ENCODE measurements around the gene TLR6. TPM values are rescaled to one million over a fixed set of nuclear protein-coding genes. Genes with fewer than 3 reads are reported as not detected.

Gene TLR6
- total RNA-seq, 1 donor from 2014 or later = not detected

DNA sequence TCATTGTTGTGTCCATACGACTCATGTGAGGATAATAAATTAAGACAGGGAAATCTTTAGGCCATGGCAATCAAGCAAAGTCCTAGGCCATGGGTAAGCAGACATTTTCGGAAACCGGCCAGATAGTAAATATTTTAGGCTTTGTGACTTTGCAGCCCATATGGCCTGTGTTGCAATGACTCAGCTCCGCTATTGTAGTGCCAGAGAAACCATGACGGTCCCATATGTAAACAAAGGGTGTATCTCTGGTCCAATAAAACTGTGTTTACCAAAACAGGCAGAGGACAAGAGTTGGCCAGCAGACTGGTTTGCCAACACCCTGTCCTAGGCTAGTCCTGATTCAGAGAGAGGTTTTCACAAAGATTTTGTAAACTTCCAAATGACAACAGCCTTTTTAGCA, 16.0 kb upstream of the TLR6 start:
- Mint-ChIP-seq H3K27me3 (ENCODE audit: unreplicated experiment) (peaks cover 9% of the 10 kb centered on the region), H3K4me1 (ENCODE audit: low read depth, unreplicated experiment) (peaks cover 6% of the 10 kb centered on the region), H3K9me3 (ENCODE audit: unreplicated experiment) (no peaks in the 10 kb centered on the region), H3K4me3 (ENCODE audit: unreplicated experiment) (no peak overlapping the region), H3K36me3 (ENCODE audit: unreplicated experiment) (no peaks in the 10 kb centered on the region), H3K27ac (ENCODE audit: unreplicated experiment) (no peak overlapping the region)
- TF ChIP-seq, protein P1, sequence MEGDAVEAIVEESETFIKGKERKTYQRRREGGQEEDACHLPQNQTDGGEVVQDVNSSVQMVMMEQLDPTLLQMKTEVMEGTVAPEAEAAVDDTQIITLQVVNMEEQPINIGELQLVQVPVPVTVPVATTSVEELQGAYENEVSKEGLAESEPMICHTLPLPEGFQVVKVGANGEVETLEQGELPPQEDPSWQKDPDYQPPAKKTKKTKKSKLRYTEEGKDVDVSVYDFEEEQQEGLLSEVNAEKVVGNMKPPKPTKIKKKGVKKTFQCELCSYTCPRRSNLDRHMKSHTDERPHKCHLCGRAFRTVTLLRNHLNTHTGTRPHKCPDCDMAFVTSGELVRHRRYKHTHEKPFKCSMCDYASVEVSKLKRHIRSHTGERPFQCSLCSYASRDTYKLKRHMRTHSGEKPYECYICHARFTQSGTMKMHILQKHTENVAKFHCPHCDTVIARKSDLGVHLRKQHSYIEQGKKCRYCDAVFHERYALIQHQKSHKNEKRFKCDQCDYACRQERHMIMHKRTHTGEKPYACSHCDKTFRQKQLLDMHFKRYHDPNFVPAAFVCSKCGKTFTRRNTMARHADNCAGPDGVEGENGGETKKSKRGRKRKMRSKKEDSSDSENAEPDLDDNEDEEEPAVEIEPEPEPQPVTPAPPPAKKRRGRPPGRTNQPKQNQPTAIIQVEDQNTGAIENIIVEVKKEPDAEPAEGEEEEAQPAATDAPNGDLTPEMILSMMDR (IDR thresholded peaks at IDR 0.05; ENCODE audit: partially characterized antibody, unreplicated experiment) = no peak
- DNase-seq = no peak

DNA sequence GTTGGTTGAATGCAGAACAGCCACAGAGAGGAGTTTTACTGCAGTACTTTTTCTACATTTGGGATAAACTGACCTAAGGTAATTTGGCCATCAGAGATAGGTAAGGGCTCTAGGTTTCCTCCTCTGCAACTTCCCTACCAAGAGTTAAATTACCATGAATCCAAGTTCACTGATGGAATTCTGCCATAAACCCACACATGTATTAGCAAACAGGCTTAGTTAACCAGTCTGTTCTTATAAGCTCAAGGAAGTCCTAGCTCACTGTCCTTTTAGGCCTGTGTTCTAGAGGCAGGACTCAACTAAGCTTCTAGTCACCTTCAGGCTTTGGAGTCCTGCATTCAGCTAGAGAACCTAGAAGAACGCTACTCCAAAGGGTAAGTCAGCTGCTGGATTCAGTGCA, 15.0 kb upstream of the TLR6 start:
- TF ChIP-seq, protein P1 (IDR thresholded peaks at IDR 0.05; ENCODE audit: partially characterized antibody, unreplicated experiment) = no peak
- Mint-ChIP-seq H3K9me3 (ENCODE audit: unreplicated experiment) (no peaks in the 10 kb centered on the region), H3K27me3 (ENCODE audit: unreplicated experiment) (peaks cover 11% of the 10 kb centered on the region), H3K4me3 (ENCODE audit: unreplicated experiment) (no peak overlapping the region), H3K36me3 (ENCODE audit: unreplicated experiment) (no peaks in the 10 kb centered on the region), H3K4me1 (ENCODE audit: low read depth, unreplicated experiment) (peaks cover 6% of the 10 kb centered on the region), H3K27ac (ENCODE audit: unreplicated experiment) (no peak overlapping the region)
- no peak for DNase-seq

DNA sequence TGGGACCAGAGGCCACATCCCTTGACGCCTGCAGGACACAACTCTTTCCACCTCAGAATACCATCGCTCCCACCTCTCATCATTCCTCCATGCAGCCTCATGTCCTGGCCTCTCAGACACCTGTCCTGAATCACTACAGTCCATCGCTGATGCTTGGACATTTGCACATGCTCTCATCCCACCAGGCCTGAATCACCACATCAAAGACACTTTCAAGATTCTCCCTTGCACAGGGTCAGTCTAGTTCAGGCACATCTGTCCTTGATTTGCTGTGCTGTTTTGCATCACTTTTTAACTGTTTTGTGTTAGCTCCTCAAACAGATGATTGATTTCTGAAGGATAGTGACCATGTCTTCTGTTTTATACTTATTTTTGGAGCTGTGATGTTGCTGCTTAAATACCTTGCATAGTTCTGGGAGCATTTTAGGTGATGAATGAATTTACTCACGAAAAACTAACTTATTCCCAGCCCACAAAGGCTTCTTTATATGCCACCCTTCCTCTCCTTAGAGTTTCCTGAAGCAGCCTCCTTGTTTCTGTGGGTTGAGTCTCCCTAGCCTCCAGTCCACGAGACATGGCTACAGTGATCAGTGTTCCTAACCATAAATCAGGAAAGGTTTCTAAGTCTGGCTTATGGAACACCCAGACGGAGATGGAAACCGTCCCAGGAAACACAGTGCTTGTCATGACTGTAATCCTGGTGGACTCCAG, 13.6 kb upstream of the TLR6 start:
- no peaks in the 10 kb centered on the region for H3K36me3 Mint-ChIP-seq (ENCODE audit: unreplicated experiment)
- H3K4me3 Mint-ChIP-seq (ENCODE audit: unreplicated experiment) = no peak overlapping the region
- H3K9me3 Mint-ChIP-seq (ENCODE audit: unreplicated experiment) = no peaks in the 10 kb centered on the region
- no peak overlapping the region for H3K27ac Mint-ChIP-seq (ENCODE audit: unreplicated experiment)
- H3K27me3 Mint-ChIP-seq (ENCODE audit: unreplicated experiment) = peaks cover 11% of the 10 kb centered on the region
- DNase-seq = no peak
- H3K4me1 Mint-ChIP-seq (ENCODE audit: low read depth, unreplicated experiment) = peaks cover 6% of the 10 kb centered on the region
- TF ChIP-seq, protein P1 (IDR thresholded peaks at IDR 0.05; ENCODE audit: partially characterized antibody, unreplicated experiment) = no peak

DNA sequence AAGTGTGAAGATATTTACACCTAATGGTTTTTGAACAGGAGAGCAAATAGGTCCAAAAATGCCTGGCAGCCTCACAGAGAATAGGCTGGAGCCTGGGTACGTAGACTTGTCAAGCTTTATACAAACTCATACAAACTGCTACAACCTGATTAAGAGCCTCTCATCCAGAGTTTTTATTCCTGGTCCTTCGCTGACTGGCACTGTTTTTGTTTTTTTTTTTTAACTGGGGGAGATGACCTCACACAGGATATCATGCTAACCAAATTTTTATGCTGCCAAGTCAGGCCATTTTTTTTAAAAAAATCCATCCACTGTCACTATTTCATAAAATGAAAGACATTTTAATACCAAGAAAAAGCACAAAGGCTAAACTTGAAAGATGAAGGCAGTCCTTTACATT, 12.9 kb upstream of the TLR6 start:
- H3K9me3 Mint-ChIP-seq (ENCODE audit: unreplicated experiment) = no peaks in the 10 kb centered on the region
- H3K4me1 Mint-ChIP-seq (ENCODE audit: low read depth, unreplicated experiment) = peaks cover 6% of the 10 kb centered on the region
- no peak overlapping the region for H3K27ac Mint-ChIP-seq (ENCODE audit: unreplicated experiment)
- no peaks in the 10 kb centered on the region for H3K36me3 Mint-ChIP-seq (ENCODE audit: unreplicated experiment)
- no peak for DNase-seq
- no peak overlapping the region for H3K4me3 Mint-ChIP-seq (ENCODE audit: unreplicated experiment)
- TF ChIP-seq, protein P1 (IDR thresholded peaks at IDR 0.05; ENCODE audit: partially characterized antibody, unreplicated experiment) = no peak
- peaks cover 11% of the 10 kb centered on the region for H3K27me3 Mint-ChIP-seq (ENCODE audit: unreplicated experiment)

Measured in glutamatergic neuron (in vitro differentiated cells).